HG03025 (cell line): ENCODE data around the gene ITGA11.
"Not testable (repeated sequence)": the region's sequence is repeated elsewhere in the genome, so short reads cannot be mapped to it uniquely, and the experiment has no call there.

Experiments used
- ATAC-seq: cut with Tn5 transposase; IDR thresholded peaks from one replicate; pipeline ENCODE4 v1.9.1; 2021; ENCODE audit warnings: mild to moderate bottlenecking, moderate library complexity; ENCODE audit not compliant: unreplicated experiment, low FRiP score

ITGA11 gene

DNA sequence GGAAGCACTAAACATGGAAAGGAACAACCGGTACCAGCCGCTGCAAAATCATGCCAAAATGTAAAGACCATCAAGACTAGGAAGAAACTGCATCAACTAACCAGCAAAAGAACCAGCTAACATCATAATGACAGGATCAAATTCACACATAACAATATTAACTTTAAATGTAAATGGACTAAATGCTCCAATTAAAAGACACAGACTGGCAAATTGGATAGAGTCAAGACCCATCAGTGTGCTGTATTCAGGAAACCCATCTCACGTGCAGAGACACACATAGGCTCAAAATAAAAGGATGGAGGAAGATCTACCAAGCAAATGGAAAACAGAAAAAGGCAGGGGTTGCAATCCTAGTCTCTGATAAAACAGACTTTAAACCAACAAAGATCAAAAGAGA, 34.0 kb downstream of the ITGA11 start:
- ATAC-seq = not testable (repeated sequence)

DNA sequence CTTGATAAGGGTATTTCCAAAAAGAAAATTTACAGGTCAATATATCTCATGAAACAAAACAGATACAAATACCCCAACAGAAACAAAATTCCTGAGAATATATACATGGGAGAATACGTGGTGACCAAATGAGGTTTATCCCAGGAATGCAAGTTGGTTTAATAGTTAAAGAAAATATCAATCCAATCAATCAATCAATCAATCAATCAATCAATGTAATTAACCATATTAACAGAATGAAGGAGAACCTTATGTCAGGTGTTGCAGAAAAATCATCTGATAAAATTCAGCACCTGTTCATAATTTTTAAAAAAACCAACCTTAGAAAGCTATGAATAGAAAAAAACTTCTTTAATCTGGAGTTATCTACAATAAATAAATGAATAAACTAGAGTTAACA, 35.9 kb downstream of the ITGA11 start:
- no peak for ATAC-seq

DNA sequence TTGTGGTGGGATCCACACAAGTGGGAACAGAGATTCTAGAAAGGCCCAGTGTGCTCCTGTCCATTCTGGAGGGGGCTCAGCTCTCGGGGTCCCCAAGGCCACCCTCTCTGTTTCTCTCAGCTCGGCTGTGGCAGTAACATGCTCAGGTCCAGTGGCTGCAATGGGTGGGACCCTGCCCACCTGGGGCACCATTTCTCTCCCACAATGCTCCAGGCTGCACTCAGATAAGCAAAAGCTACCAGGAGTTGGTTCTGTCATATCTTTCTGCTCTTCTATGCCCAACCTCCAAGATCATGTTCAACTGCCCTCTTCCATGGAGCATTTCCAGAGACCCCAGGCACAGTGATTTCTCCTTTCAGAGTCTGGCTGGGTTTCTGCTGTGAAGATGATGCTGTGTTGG, 40.8 kb downstream of the ITGA11 start:
- ATAC-seq = no peak

DNA sequence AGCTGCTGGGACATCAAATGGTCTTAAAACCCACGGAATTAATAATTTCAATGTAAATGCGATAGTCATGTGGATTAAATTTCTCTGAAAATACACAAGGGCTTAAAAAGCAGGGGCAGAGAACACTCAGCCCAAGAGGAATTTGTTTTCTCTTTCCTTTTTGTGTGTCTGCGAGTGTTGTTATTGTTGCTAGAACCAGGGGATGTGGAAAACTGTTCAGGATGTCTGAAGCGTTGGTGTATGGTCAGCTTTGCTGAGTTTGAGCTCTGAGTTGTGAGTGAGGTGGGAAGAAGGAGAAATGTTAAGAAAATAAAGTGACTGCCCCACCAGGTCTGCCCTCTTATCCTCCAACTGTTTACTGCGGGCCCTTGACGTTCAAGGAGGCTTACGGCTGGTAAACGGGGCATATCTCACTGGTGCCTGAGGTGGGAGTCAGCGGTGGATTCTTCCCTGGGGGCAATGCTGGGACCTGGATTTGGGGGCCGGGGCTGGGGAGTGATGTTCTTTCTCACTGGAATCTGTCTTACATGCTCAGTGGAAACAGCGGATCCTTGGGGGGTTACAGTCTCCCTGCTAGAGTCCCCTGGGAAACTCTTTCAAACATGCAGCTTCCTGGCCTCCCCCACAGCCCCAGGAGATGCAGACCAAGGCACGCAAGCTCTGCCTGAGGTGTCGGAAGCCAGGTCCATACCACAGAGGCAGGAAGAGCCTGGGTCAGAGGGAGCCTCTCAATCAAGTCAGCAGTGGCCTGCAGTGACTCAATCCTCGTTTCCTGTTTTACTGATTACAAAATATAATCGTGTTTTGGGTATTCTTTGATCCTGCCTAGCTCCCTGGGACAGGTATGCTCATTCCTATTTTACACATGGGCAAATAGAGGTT, 41.8 kb downstream of the ITGA11 start:
- no peak for ATAC-seq

DNA sequence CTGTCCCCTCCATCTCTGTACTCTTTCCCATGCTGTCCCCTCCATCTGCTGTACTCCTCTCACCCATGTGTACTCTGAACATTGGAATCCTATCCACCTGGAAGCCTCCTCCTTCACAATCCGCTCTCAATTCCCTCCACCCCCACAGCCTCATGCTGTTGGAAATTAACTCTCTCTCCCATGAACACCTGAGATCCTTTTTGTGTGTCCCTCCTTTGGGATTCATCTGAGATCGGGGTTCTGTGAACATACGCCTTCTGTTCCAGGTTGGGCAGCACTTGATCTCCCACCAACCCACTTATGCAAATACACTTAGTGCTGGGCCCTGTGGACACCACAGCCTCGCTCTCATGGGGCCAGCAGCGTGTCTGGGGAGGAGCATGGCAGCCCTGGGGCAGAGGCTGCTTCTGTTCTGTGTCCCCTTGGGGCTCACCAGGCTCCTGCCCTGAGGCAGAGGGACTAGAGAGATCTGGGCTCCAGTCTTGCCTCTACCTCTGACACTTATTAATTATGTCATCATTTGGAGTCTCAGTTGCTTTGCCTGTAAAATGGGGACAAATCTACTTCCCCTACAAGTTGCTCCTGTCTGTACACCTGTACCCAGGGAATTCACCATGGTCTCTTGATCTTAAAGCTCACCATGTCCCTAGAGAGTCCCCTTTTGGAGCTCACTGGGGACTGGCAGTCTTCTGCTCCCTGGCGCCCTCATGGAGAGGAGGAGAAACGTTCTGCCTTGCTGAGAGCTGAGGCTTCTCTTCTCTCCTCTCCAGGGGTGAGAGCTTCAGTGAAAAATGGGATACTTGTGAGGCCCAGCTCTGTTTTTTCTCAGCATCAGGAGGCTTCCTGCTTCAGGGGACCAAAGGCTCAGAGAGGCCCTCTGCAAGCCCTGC, 42.7 kb downstream of the ITGA11 start:
- ATAC-seq = no peak

DNA sequence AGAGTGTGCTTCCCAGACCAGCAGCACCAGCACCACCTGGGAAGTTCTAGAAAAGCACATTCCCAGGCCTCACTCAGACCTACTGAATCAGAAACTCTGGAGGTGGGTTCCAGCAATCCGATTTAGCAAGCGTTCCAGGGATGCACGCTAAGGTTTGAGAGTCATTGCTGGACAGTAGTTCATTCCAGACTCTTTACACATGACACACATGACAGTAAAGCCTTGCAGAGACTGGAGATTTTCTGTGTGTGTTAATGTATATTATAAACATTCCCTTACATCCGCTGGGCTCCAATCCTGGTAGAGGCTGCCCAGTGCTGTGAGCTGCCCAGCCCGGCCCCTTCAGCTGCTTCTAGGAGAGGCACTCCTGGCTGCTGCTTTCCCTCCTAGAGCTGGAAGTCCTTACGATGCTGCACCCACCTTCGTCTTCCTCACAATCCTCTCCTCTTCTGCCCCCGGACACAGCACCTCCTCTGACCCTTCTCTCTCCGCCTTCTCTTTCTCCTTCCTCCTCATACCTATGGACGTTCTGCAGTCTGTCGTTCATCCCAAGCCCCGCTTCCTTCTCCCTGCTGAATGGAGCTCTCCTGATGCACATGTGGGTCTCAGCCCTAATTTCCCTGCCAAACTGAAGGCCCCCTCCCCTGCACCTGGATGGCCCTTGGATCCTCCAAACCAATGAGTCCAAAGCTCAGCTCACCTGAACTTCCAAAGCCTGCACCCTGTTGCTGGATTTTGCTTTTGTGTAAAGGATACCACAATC, 44.4 kb downstream of the ITGA11 start:
- no peak for ATAC-seq

DNA sequence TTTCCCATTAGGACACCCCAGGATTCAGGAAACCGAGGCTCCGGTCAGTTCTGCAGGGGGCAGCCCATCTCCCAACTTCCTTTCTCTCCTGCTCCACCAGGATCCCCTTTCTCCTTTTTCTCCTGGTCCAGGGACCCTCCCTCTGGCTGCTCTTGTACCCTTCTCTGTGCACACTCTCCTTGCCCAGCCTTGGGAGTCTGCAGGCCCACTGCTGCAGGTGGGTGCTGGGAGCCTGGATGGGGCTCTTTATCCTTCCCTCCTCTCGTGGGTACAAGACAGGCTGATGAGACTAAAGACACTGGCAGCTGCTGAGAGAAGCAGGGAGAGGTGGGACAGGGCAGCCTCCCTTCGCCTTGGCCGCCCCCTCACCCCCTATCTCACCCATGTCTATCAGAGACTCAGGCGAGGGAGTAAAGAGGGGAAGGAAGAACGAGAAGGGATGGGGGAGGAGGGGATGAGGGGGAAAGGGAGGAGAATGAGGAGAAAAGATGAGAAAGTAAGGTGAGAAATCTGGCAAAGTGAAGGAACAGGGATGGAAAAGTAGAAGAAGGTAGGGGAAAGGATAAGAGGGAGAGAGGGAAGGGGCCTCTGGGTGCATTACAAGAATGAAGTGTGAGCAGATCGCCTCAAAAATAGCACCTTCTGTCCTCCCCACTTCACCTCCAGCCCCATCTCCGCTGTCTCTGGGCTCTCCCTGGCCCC, 45.2 kb downstream of the ITGA11 start:
- no peak for ATAC-seq

DNA sequence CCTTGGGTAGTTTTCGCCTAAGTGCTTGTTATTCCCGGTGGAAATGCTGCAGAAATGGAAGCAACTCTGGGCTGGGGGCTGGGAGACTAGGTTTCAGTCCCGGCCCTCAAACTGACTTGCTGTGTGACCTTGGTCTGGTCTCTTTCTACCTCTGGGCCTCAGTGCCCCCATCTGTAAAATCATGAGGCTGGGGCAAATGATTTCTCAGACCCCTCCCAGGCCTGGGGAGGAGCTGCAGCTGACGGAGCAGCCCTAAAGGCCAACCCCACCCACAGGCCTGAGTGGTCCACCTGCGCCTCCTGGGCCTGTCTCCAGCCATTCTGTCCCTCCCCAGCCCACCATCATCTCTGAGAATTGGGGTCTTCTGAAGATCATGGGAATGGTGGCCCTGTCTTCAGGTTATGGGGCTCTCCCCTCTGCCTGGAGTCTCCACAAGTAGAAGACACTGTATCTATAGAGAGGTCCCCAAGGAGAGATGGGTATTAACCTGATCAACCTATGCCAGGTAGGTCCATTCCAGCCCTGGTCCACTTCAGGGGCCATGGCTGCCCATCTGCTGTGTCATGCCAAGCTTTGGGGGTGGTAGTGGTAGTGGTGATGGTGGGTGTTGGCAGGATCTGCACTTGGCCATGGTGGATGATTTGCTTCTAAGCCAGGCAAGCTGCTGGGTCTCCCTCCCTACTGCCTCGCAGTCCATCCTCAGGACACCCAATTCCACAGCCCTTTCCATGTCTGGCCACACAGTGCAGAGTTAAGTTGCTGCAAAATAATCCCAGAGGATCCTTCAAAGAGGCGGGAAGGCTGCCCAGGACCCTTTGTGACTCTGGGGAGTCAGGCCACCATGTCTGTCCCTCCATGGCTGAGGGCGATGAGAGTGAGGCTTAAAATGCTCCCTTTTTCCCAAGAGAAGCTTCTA, 46.0 kb downstream of the ITGA11 start:
- no peak for ATAC-seq

DNA sequence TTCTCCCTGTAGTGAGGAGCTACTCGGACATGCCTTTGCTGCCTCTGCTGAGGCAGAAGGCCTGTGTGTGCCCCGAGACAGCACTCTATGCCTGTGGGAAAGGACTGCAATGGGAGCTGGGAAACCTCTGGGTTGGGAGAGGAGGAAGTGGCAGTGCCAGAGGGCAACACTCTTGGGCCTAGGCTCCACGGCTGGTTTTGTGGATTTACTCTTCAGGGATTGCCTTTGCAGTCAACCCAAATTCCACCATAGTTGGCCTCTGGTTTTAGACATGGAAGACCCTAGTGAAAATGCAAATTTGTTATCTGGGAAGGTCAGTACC, 46.8 kb downstream of the ITGA11 start:
- no peak for ATAC-seq

DNA sequence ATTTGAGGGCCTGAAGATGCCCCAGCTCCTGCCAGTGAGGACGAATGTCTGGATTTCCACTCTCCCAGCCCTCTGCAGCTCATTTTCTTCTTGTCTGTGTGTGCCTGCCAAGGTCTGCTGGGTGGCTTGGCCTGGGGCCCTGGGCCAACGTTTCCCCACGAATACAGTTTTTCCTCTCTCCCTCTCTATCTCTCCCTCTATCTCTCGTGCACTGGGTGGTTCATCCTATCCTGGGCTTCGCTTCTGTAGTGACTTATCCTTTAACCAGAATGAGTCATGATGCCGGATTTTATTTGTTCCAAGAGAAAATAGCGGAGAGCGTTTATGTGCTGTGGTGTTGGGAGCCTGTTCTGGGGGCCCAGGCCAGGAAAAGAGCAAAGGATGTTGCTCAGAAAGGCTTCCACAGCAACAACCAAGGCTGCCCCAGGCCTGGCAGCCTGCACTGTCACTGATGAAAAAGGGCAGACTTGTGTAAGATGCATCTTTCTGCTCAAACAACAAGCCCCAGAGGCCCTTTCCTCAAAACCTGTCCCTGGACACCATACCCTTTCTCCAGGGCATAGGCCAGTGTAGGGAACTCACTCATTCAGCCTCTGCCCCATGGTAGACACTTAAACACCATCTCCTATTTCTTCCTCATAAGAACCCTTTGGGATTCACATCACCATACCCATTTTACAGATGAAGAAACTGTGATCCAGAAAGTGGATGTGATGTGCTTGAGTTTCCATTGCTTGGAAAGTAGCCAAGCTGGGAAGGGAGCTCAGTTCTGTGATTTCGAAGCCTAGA, 47.3 kb downstream of the ITGA11 start:
- ATAC-seq = no peak

DNA sequence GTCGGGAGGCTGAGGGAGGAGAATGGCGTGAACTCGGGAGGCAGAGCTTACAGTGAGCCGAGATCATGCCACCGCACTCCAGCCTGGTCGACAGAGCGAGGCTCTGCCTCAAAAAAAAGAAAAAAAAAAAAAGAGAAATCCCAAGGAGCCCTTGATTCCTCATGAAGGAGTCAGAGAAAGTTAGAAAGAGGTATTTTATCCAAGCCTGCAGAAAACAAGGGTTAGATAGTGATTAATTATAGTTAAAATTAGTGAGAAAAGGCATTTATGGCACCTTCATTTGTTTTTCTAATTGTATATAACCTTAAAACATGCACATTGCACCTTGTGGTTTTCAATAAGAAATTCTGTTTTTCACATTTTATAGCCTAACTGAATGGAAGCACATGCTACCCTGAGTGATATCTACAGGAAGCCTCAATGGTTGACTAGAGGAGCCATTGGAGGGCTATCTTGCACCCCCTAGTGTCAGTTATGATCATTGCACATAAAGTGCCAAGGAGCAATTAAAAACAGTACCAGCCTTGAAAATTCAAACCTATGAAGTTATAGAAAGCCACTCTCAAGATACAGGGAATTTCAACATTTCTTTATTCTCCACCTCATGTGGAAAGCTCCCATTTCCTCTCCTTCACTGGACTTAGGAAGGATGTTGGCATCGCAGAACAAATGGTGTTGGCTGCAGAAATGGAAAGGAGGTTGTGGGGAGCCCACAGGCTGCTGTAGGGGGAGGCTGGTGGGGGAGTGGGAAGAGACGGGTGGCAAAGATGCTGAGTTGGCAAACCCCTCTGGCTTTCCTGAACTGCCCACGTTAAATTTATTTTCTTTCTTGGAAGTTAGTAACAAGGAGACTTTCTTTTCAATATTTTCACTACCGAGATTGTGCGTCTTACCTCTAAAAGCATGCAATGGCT, 48.5 kb downstream of the ITGA11 start:
- ATAC-seq = no peak

DNA sequence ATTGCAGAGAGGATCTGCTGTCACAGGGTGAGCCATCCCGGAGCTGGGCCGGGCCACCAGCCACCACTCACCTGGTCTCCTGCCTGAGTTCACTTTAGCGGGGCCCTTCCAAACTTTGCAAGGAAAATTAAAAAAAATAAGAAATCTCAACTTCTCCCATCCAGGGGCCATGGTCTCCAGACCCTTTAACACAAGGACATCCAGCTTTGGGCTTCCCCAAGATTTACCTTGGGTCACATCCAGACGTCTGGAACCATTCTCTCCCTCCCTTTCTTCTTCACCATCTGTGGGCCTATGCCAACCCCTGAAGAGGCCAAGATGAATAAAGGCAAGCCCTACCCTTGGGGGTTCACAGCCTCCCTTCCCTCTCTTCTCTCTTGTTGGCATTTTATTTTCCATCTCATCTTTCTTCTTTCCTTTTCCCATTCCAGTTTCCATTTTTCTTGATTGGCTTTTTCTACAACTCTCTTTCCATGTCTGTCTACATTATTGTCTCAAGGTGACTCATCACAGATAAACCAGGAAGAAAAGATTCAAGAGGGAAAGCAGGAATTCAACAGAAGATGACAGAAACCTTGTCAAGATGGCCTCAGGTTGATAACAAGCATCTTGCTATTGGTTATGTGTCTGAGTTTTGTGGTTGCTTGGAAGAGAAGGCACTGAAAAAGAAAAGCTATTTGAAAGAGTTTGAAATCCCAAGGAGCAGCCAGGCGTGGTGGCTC, 49.5 kb downstream of the ITGA11 start:
- ATAC-seq = no peak

DNA sequence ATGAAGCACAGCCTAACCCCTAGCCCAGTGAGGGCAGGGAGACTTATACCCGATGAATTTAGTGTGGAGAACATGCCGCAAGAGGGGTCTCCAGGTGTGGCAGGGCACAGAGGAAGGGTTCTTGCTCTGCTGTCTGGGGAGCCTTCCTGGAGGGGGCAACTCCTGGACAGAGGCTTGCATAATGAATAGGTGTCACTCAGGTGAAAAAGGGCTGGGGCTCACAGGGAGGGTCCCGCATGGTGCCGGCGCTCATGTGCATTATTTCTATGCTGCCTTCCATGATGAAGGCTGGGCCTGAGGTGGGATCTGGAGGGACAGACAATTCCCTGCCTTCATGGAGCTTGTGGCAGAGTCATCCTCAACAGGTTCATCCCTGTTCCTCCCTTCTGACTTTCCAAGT, 51.5 kb downstream of the ITGA11 start:
- ATAC-seq = no peak

DNA sequence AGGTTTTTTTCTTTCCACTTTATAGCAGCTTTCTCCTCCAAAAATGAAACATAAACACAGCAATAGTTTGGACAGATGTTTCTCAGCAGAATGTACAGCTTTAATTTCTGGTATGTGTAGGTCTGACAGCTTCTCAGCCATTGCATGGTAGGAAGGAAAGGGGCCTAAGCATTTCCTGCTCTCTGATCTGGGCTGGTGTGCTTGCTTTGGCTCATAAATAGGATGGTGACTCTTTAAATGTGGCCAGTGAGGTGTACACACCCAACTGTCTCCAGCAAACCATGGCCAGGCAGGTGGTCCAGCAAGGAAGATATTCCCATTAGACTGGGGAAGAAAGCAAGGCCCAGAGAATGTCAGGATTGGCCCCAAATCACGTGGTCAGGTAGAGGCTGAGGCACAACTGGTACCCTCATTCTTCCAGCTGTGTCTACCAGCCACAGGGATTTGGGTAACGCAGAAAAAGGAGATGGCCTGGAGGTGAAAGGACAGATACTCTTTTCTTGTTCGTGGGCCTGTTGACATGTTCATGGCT, 52.1 kb downstream of the ITGA11 start:
- no peak for ATAC-seq

DNA sequence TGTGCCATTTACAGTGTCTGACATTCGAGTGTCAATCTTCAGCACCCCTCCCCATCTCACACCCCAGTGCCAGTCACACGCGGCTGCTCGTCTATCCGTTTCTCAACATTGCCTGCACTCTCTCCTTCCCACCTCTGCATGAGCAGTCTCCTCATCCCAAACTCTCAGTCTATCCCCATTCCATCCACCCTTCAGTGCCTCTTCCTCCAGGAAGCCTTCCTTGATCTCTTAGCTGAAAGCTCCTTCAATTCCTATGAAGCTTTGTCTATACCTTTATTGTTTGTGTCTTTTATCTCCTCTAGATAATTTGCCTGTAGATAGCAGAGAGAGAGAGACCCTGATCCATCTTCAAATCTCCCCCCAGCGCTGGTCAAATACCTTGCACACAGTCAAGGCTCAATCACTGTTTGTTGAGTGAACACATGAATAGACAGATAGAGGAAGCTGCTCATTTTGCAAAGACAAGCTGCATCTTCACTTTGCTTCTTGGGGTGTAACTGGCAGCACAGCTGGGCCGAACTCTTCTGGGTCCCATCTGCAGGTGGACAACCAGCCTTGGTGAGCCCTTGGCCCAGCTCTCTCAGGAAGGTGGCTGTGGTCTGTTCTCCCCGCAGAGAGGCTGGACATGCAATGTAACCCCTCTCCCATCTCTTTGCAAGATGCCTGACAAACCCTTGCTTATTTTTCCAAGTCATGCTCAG, 52.8 kb downstream of the ITGA11 start:
- ATAC-seq = no peak

DNA sequence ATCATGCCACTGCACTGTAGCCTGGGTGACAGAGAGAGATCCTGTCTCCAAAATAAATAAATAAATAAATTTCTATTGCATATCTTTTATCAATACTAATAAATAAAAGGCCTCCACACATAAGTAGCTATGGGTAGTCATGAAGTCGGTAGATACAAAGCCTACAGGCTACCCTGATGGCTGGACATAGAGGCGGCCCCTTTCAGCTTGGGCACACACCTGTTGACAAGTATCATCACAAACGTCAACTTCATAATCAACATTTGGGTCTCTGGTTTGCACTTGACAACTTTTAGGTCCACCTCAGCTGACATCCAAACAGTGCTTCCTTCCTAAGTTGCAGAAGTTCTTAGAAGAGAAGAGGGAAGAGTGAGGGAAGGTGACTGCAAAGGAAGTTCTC, 53.4 kb downstream of the ITGA11 start:
- no peak for ATAC-seq
